Lower leg skin (tissue), 3 donors: ENCODE measurements around the gene DOCK9.

Experiments used
- POLR2A ChIP-seq, 2 donors: fragments of 450-650 bp; IDR thresholded peaks; one replicate each; pipeline ENCODE4 v1.6.1; 2016 to 2017; ENCODE audit warnings: antibody characterized with exemption in 2 of 2, mild to moderate bottlenecking in 1 of 2, moderate library complexity in 1 of 2
- TF ChIP-seq, protein P1 (sequence below), 3 donors: fragments of 450-650 bp; IDR thresholded peaks; one replicate each; pipeline ENCODE4 v1.5.1; 2016; ENCODE audit warnings: antibody characterized with exemption in 3 of 3, mild to moderate bottlenecking in 3 of 3, moderate library complexity in 2 of 3

DNA sequence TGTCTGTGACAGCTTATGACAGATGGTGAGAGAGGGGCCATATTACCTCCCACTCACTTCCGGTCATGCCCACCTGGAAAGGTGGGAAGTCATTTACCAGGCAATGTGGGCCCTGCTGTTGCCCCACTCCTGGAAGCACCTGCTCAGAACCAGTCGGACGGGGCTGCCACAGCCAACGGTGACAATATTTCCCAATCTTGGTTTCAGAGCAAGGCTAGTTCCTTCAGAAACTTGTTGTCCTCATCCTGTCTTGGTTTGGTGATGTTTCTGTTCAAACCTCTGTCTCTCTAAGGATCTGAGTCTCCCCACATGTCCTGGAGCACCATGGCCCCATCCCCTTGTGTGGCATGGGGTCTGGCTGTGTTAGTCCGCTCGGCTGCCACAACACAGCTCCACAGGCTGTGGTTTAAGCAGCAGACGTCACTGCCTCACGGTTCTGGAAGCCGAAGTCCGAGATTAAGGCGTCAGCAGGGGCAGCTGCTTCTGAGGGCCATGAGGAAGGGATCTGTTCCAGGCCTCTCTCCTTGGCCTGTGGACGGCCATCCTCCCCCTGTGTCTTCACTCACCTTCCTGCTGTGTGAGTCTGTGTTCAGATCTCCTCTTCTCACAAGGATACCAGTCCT lies 193.9 kb downstream of the DOCK9 start:
- TF ChIP-seq, protein P1, sequence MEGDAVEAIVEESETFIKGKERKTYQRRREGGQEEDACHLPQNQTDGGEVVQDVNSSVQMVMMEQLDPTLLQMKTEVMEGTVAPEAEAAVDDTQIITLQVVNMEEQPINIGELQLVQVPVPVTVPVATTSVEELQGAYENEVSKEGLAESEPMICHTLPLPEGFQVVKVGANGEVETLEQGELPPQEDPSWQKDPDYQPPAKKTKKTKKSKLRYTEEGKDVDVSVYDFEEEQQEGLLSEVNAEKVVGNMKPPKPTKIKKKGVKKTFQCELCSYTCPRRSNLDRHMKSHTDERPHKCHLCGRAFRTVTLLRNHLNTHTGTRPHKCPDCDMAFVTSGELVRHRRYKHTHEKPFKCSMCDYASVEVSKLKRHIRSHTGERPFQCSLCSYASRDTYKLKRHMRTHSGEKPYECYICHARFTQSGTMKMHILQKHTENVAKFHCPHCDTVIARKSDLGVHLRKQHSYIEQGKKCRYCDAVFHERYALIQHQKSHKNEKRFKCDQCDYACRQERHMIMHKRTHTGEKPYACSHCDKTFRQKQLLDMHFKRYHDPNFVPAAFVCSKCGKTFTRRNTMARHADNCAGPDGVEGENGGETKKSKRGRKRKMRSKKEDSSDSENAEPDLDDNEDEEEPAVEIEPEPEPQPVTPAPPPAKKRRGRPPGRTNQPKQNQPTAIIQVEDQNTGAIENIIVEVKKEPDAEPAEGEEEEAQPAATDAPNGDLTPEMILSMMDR (IDR thresholded peaks at IDR 0.05) = no peak
- no peak for TF ChIP-seq POLR2A (IDR thresholded peaks at IDR 0.05)
